Measurements from ENCODE around the gene TSHZ3.
A peak's percentile ranks its signal among the peaks of the same experiment; 100 is the strongest.

Gene TSHZ3

DNA sequence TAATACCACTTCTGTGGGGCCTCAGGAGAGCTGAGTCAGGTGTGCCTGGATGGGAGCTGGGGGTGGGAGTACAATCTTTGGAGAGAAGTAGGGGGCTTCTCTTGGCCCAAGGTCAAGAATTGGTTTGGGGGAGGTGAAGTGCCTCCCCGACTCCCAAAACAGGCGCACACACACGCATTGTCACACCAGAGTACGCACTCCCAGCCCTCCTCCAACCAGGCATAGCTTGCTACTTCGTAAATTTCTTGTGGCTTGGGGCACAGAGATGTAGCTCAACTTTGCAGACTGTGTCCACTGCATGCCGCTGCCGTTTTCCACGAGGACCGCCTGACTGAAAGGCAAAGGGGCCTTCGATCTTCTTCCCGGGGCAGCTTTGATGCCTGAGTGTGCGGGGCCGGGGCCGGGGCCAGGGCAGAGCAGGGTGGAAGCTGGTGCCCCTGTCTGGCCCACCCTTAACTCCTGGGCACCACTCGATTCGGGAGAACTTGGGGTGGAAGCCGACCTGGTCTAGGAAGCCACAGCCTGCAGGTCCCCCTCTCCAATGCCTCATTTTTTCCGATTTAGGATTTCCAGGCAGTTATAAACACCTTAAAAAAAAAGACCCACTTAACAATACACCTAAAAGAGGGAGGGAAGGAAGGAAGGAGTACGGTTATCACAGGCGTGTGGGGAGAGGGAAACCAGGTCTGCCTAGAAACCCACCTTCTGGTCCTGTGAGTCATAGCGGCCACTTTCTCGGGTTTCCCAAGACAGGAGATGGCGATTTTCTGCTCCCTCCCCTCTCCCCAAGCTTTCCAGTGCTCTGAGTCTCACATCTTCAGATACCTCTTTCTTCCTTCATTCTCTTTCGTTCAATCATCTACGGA, 5.8 kb upstream of the TSHZ3 start:
- no peak for DNase-seq

DNA sequence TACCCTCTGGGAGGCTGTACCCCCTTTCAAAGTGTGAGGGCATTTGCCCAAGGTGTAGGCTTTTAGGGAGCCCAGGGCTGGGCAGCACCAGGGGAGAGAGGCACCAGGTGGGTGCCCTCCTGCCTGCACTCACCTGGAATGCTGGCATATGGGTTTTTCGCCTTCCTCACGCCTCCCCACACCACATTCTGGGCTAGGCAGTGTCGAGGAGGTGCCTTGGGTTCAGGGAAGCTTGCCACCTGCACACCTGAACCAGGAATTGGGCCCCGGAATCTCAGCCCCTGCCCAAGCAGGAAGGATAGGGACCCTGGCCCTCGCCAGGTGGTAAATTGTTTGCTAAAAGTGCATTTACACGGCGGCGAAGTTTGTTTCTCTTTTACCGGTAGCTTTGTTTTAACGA, 5.1 kb upstream of the TSHZ3 start:
- no peak for DNase-seq

DNA sequence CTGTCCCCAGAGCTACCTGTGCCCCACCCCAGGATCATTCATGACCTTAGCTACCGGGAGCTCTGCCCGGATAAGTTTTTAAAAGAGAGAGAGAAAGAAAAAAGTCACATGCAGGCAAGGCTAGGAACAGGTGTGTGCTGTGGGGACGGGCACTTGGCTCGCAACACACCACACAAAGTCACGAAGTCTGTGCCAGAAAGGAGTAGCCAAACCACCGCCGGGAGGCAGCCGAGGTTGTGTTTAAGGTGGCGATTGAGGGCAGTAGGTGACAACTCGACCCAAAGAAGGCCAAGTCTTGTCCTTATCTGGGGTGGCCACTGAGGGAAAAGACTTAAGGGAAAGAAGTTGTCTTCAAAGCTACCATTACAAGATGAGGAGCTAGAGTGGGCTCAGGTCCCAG, 4.6 kb upstream of the TSHZ3 start:
- no peak for DNase-seq

DNA sequence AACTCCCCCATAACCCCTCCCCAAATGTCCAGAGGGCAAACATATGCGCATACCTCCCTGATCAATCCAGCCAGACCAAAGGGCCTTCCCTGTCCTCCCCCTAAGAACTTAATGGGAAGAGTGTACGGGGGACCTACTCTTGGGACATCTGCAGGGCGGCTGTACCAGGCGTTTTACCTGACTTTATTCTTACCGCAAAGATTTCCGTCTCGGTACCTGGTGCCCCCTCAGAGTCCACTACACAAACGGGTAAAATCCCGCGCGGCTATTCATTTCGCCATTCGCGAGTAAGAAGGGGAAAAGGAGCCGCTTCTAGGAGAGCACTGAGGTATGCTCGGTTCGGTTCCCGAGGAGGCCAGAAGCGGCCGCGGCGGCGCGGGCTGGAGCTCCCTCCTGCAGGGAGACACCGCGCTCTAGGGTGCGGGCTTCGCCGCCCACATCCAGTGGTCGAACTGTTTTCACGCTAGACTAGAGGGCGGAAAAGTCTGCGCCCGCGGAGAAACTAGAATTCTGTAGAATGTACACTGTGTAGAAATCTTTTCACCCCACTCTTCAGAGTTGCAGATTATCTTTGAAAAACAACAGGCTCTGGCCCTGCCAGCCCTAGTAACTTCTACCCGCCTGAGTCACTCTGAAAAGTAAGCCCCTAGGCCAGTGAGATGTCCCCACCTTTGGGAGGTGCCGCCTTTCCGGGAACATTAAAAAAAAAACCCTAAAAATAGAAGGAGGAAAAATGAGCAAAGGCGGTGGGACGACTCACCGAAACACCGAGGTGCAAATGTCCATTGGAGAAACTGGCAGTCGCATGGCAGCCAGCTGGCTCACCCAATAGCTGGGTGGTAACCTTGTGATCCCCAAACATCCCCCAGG, 3.8 kb upstream of the TSHZ3 start:
- DNase-seq: no peak

DNA sequence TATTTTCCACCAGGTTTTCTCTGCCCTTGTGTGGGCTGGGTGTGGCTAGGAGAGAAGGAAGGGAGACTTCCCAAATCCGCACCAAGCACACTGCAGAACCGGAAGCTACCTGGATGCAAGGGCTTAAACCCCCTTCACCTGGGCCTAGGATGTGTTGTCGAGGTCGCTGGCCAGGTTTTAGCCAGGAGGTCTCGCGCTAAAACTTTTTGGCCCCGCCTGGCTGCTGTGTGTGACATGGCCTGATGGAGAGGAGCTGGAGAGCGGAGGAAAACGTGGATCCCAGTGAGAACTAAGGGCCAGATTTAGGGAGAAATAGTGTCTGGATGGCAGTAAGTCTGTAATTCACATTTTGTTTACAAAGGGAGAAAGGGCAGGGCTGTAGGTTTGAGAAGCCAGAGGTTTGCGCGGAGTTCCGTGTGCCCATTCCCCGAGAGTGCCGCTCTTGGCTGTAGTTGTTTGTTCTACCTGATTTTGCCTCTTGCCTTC, 3.1 kb upstream of the TSHZ3 start:
- DNase-seq: no peak

DNA sequence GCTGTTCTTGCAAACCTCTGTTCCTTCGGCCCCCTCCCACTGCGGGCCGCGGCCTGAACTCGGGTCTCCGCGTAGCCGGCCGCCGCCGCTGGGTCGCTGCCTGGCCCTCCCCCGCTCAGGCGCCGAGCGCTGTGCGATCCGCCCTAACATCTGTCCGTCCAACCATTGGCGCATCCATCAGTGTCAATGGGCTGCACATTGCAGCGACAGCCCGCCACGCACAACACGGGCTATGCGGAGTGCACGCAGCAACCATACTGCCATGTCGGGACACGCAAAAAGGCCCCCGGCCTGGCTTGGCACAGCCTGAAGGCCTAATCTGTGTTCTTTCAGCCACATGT, 2.6 kb upstream of the TSHZ3 start:
- DNase-seq: no peak

DNA sequence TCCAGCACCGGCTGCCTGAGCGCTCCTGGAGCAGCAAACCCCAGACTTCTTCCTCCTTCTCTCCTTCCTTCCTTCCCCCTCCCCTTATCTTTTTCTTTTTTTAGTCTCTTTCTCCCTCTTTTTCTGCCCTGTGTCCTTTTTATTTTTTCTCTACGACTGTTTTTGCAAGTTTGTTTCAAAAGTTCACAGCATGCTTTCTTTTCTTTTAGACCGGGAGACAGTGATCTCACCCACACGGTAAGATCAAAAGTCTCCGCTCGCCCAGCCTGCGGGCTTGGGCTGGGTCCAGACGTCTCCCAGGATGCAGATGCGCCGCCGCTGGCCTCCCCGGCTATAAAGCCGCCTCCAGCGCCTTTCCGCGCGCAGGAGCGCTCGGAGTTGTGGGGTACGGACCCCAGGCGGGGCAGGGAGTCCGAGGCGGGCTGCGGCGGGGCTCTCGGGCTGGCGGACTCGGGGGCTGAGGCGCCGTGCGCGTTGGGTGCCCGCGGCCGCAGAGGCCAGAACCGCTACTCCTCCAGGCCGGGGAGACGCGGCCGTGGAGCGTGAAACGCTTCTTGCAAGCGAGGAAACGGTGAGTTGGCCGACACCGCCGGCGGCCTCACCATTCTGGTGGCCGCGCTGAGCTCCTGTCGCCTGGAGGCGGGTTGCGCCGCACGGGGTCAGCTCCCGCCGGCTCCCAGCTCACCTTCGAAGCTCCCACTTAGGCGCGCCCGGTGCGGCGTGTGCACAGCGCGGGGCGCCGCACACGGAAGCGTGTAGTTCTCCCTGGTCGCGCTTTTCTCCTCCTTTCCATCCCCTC, 2.0 kb upstream of the TSHZ3 start:
- no peak for DNase-seq

DNA sequence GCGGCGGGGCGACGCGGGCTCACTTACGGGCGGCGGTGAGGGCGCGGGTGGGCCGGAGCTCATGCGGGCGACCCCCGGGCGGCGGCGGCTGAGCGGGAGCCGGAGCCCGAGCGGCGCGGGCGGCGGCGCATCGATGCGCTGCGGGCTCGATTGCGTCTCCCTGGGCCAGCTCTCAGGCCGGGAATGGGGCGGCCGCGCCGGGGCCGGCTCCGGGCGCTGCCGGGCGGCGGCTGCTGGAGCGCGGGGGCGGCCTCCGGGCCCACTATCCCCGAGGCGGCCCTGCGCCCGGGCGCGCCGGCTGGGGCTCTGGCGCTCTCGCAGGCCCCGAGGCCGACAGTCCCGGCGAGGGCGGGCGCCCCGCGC, 1.4 kb upstream of the TSHZ3 start:
- peak; percentile 23 for DNase-seq

DNA sequence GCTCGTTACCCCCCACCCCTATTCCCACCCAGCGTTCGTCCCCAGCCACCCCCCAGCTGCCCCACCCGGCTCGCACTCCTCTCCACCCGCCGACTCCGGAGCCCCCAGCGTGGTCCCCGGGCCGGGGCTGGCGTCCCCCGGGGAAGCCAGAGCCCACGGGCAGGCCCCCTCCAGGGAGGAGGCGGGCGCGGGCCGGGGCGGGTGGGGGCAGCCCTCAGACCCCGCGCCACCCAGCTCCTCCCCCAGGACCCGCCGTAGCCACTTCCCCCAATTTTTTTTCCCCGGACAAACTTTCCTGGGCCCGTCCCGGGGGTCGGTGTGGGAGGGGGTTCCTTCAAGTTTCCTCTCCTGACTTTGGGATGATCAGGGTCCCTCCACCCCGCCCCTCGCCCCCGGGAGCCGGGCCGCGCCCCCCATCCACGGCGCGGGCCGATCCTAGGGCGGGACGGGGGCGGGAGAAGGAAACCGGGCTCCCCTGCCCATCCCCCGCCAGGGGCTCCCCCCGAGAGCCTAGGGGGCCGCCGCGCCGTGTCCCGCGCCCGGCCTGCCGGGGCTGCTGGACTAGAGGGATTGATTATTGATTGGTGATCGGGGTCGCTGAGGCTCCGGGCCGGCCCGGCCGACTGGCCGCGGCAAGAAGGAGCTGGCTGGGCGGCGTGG, 927 bp upstream of the TSHZ3 start:
- DNase-seq: no peak

DNA sequence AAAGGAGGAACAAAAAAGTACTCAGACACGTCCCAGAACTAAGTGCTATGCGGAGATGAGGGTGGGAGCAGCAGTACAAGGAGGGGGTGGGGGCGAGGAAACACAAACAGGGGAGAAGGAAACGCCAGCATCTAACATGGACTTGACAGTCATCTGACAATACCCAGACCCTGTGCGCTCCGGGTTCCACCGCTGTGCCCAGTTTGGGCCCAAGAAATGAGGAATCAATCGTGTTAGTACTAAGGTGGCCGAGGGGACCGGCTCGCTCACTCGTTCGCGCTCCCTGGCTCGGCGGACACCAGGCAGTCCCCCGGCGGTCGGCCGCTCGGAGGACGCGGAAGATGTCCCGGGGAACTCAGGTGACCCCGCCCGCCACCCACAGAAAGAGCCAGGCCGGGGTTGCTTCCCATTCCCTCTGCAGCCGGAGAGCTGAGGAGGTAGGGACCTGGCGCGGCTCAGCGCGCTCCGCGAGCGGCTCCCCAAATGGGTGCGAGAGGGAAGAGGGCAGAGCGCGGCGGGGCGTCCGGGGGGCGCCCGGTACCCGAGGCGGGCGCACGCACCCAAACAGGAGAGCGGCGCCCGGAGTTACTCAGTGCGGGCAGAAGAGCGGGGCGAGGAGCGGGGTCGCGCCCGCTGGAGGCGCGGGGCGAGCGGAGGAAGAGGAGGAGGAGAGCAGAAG, 616 bp downstream of the TSHZ3 start:
- DNase-seq: no peak

DNA sequence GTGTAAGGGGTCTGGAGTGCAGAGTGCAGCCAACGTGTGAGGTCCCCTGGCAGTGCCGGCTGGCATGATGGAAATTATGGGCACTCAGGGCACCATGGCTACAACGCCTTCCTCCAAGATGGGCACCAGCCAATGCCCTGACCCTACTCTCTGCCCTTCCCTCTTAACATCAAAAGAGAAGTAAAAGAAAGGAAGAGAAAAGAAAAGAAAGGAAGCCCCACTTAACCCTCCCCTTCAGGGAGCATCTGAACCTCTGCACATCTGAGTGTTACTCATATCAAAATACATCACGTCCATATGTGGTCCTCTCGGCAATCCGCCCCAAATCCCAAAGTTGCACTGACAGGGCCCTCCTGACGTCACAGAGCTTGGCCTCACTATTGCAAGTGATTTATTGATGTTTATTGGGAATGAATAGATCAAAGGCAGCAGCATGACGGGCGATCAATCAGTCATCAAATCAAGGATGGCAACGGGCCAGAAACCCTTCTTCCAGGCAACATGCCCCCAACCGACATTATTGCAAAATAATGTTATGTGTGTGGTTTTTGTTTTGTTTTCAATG, 1.3 kb downstream of the TSHZ3 start:
- no peak for DNase-seq

DNA sequence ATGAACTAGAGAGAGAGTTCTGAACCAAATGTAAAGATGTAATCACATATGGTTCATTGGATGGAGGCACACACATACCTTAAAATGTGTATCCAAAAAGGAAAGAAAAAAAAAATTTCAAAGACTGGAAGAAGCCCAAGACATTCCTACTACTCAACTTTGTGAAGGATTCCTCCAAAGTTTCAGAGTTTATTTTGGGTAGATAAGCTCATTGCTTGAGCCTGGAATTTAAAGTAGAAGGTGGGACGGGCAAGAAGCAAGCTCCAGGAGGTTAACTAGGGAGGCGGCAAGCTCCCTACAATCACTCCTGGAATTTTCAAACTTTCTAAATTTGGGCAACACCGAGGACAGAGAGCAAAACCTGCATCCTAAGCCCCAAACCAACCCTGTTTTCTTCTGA, 1.9 kb downstream of the TSHZ3 start:
- DNase-seq: no peak

DNA sequence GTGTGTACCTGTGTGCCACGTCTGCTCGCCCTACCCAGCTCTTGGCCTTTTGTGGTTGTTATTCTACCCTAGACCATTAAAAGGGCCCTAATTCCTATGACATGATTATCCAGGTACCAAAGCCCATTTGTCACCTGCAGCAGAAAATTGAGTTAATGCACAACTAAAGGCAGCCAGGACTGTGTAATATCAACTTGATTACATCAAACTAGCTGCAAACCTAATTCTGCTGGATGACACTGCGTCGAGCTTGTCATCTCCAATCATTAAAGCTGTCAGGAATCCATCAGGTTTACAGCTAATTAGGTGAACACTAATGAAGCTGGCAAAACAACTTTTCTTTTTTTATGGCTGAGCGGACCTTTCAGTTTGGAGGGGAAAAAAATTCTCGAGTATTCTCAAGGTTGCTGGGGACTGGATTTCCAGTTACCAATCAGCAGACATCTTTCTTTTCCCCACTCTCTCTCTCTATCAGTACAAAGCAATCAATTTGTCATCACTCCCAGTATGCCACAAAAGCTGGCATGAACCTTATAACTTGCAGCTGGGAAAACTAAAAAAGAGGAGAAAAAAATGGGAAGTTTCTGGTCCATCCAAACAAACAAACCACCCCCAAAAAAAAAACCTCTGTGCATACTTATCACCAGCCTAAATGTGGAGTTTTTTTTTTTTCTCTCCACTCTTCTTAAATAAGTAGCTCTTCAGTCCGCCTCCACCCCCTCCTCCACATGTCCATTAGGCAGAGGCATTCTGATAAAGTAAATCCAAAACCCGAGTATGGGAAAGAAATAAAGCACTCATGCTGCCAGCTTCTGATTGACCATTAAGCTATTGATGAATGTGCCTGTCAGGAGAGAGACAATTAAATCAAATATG, 2.8 kb downstream of the TSHZ3 start:
- no peak for DNase-seq

DNA sequence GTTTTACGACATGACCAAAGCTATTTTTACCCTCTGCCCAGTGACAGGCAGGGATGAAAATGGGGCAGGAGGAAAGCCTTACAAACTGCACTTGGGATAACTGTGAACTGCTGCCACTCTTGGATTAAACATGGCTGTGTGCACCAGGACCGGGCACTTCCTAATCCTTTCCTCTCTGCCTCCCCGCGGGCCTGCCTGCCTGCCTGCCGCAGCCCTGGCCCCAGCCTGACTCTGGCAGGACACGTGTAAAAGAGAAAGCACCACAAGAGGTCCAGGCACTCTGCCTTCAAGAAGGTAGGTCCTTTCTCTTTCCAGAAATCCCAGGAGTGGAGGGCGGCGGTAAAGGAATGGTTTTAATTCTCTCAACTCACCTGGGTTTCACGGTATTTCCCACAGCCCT, 4.8 kb downstream of the TSHZ3 start:
- DNase-seq: no peak

DNA sequence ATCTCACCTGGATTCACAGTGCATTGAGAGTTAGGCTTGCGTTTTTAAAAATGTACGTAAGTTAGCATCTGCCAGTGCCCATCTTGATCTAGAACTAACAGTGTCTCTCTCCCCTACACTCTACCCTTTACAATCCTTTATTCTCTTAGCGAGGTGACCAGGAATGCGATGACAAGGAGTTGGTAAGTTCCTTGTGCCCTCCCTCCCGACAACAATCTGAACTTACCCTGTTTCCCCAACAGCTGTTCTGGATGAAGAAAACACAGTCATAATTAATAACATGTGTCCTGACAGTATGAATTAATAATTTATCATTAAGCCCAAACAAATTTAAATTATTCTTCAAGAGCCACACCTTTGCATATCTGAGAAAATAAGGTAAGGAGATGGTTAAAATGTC, 6.3 kb downstream of the TSHZ3 start:
- DNase-seq: no peak

DNA sequence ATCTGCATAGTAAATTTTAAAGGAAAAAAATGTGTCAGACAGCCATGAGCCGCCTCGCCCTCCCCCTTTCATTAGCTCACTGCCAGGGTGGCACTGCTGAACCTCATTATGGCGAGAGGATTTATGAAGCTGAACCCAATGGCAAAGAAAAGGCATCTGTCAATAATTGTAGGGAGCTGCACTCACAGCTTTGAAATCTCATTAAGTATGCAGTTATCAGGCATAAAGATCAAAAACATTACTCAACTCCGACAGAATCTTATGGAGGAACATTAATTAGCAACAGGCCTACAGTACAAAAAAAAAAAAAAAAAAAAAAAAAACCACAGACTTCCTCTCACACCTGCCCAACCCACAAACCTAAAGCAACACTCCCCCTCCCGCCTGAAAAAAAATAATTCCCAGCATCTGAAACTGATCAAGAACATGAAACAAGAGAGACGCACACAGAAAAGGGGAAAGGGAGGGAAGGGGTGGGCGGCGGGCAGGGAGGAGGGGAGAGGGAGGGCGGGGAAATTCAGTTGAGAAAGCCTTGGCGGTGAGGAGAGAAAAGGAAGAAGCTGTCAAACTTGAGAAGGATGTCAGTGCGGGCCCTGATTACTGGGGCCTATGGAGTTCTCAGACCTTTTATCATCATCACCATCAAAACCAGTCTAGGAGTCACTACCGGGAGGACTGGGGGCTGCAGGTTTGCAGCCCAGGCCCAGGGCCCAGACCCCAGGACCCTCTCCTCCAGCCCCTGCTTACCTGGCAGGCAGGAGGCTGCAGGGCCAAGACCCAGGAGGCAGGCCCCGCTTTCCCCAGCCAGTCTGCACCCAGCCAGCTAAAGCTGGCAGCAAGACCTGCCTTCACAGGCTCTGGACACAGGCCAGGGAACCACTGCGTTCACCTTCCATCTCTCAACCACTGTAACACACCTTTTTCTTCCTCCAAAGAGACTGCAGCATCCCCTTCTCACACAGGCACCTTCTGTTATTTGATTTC, 8.9 kb downstream of the TSHZ3 start:
- DNase-seq: peak; percentile 75

DNA sequence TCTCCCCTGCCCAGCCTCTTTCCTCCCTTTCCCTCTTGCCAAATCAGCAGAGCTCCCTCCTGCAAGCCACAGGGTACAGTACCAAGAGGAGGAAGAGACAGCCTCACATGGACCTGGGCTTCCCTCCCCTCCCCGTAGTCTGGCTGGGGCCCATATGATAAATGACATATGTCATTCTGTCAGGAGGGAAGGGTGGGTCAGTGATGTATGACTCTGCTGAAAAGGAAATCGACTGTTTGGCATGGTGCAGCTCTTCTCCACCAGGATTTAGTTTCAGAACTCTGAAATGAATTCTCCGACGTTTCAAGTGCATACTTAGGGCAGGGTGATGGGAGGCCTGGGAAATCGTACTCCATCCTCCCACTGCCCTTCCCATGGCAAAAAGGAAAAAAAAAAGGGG, 9.8 kb downstream of the TSHZ3 start:
- no peak for DNase-seq

DNA sequence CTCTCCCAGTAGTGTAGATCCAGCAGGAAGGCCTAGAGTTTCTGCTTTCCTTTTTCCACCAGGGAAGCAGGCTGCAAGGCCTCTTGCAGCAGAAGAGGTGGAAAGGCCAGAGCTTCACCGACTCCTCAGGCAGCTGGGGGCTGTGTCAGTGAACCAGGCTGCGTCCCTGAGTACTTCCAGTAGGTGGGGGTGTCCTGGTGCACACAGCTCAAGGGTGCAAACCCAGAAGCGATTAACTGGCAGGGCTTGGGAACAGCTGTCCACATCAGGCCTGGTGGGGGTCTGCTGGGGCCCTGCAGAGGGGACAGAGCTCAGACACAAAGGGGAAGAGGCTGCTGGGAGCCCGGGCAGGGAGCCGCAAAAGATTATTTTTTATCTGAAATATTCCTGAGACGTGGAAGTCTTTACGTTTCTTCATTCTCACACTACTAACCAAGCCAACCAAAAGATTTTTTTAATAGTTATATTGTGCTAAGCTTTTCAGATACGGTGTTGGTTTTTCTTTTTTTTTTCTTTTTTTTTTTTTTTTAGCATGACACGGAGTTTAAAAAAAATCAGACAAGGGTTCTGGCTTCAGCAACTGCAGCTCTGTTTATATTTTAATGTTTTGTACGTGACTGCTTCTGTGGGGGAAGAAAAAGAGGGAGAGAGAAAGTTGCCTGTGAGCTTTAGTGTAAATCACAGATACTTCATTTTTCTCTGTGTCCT, 11.0 kb downstream of the TSHZ3 start:
- peak; percentile 31 for DNase-seq

Data from CD4-positive, alpha-beta T cell treated with Interleukin-21 for 1 hour (primary cell).